ENCODE data around the gene CCDC192. TPM values are rescaled to one million over a fixed set of nuclear protein-coding genes. Genes with fewer than 3 reads are reported as not detected.
"Not testable (repeated sequence)": the region's sequence is repeated elsewhere in the genome, so short reads cannot be mapped to it uniquely, and the experiment has no call there.

The CCDC192 gene
- total RNA-seq, 1 donor from 2014 or later: not detected

DNA sequence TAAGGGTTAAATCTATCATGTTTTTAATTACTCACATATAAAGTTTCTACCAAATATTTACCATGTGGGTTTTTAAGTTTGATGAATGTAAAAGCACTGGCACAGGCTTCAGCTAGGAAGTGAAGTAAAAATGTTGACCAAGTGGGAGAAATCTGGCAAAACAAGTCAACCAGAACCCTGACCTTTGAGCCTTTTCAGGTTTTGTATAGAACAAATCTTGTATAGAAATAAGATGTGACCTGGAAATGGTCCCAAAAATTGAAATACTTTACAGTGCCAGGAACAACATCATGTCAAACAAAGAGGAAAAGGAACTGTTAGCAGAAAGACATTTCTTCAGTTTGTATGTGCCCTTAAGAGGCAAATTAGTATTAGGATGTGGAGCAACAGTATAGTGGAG is 137.6 kb downstream of the CCDC192 start:
- intact Hi-C loops (cut with DNase I): no loop called here
- no peak for ATAC-seq
- no peaks in the 10 kb centered on the region for H3K4me1 ChIP-seq
- TF ChIP-seq, protein P1, sequence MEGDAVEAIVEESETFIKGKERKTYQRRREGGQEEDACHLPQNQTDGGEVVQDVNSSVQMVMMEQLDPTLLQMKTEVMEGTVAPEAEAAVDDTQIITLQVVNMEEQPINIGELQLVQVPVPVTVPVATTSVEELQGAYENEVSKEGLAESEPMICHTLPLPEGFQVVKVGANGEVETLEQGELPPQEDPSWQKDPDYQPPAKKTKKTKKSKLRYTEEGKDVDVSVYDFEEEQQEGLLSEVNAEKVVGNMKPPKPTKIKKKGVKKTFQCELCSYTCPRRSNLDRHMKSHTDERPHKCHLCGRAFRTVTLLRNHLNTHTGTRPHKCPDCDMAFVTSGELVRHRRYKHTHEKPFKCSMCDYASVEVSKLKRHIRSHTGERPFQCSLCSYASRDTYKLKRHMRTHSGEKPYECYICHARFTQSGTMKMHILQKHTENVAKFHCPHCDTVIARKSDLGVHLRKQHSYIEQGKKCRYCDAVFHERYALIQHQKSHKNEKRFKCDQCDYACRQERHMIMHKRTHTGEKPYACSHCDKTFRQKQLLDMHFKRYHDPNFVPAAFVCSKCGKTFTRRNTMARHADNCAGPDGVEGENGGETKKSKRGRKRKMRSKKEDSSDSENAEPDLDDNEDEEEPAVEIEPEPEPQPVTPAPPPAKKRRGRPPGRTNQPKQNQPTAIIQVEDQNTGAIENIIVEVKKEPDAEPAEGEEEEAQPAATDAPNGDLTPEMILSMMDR (IDR thresholded peaks at IDR 0.05): no peak
- no peaks in the 10 kb centered on the region for H3K9me3 ChIP-seq
- no peak overlapping the region for H3K27ac ChIP-seq
- no peak overlapping the region for H3K4me3 ChIP-seq
- no peak for DNase-seq
- H3K27me3 ChIP-seq: no peaks in the 10 kb centered on the region
- no peaks in the 10 kb centered on the region for H3K36me3 ChIP-seq

DNA sequence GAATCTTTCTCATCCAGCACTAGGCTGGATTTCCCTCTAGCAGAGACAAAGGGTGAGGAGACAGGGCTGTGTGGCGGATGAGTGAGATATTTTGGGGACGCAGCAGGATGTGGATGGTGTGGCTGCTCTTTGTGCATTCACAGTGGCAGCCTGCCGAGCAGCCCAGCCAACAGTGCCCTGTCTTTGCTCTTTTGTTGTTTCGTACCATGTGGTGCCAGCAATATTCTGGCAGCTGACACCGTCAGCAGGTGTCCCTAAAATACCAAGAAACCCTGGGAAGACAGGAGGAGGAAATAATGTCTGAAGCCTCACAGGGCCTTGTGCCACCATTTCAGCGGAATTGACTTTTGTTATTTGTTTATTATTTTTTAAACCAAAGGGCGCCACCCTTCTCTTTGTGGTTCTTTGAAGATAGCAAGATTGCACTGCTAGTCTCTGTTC is 141.4 kb downstream of the CCDC192 start:
- intact Hi-C loops (cut with DNase I): no loop called here
- Histone ChIP-seq H3K36me3 (no peaks in the 10 kb centered on the region), H3K4me3 (no peak overlapping the region), H3K9me3 (no peaks in the 10 kb centered on the region), H3K27me3 (no peaks in the 10 kb centered on the region), H3K27ac (no peak overlapping the region), H3K4me1 (no peaks in the 10 kb centered on the region)
- DNase-seq: no peak
- TF ChIP-seq, protein P1 (IDR thresholded peaks at IDR 0.05): no peak
- ATAC-seq: peak; percentile 42

DNA sequence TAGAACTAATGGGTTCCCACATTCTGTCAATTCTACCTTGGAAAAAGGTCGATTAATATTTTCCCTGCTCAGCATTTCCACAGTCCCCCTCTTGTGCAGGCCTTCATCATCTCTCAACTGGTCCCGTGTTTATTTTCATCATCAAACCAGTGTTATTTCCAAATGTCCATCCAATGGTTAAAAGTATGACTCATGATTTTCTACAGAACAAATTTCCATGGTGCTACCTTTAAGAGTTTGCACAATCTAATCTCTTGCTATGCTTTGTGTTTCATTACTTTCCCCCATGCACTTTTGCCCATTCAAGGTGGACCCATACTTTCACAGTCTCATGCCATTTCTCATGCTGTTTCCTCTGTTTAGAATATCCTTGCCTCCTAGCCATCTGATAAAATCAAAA is 143.7 kb downstream of the CCDC192 start:
- TF ChIP-seq, protein P1 (IDR thresholded peaks at IDR 0.05): no peak
- Histone ChIP-seq H3K27me3 (no peaks in the 10 kb centered on the region), H3K36me3 (no peaks in the 10 kb centered on the region), H3K4me3 (no peak overlapping the region), H3K27ac (no peak overlapping the region), H3K4me1 (no peaks in the 10 kb centered on the region), H3K9me3 (no peaks in the 10 kb centered on the region)
- ATAC-seq: no peak
- DNase-seq: no peak
- intact Hi-C loops (cut with DNase I): no loop called here

DNA sequence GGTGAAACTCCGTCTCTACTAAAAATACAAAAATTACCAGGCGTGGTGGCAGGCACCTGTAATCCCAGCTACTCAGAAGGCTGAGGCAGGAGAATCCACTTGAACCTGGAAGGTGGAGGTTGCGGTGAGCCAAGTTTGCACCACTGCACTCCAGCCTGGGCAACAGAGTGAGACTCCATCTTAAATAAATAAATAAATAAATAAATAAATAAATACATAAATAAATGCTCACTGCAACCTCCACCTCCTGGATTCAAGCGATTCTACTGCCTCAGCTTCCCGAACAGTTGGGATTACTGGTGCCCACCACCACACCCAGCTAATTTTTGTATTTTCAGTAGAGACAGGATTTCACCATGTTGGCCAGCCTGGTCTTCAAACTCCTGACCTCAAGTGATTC is 144.4 kb downstream of the CCDC192 start:
- H3K27ac ChIP-seq; intact Hi-C loops (cut with DNase I); H3K4me3 ChIP-seq; DNase-seq; ATAC-seq; H3K27me3 ChIP-seq; H3K9me3 ChIP-seq; H3K4me1 ChIP-seq; H3K36me3 ChIP-seq: not testable (repeated sequence)

DNA sequence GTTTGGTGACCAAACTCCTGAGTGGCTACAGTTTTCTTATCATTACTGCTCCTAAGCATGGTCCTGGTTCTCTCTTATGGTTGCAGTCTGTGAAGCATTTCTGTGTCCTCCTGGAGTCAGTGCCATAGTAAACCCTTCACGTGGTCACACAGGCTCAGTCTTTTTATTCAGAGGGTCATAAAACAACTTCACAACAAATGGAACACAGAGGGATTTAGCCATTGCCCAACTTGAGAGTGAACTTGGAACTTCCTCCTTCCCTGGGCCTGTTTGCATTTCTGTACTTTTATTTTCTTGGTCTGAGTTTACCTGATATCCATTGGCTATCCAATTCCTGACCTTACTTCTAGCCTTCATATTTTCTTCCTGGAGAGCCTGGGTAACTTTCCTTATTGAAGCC is 144.9 kb downstream of the CCDC192 start:
- ATAC-seq (no peak), DNase-seq (no peak)
- Histone ChIP-seq H3K4me1 (no peaks in the 10 kb centered on the region), H3K27ac (no peak overlapping the region), H3K36me3 (no peaks in the 10 kb centered on the region), H3K27me3 (no peaks in the 10 kb centered on the region), H3K9me3 (no peaks in the 10 kb centered on the region), H3K4me3 (no peak overlapping the region)
- TF ChIP-seq, protein P1 (IDR thresholded peaks at IDR 0.05): no peak
- intact Hi-C loops (cut with DNase I): no loop called here

DNA sequence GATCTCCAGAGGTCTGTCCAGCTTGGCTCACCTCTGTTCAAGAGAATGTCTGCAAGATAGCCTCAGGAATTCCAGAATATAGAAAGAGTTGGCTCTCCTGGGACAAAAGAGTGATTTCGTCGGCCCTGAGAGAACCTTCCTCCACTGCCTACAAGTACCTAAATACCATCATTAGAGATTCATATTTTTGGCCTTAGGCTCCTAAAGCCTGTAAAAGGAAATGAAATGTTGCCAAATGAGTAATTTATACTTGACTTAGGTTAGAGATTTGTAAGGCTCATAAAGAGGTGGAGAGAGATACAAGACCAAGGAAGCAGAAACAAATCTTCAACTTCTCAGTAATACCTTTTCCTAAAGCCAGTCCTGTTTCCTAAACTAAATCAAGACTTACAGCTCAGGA is 146.2 kb downstream of the CCDC192 start:
- H3K27me3 ChIP-seq: no peaks in the 10 kb centered on the region
- H3K36me3 ChIP-seq: no peaks in the 10 kb centered on the region
- ATAC-seq: no peak
- H3K4me3 ChIP-seq: no peak overlapping the region
- no peaks in the 10 kb centered on the region for H3K4me1 ChIP-seq
- no peak for DNase-seq
- TF ChIP-seq, protein P1 (IDR thresholded peaks at IDR 0.05): no peak
- H3K9me3 ChIP-seq: no peaks in the 10 kb centered on the region
- no peak overlapping the region for H3K27ac ChIP-seq
- intact Hi-C loops (cut with DNase I): no loop called here

Data from upper lobe of right lung (tissue), 1 donor.